GM19193 (cell line): ENCODE data around the gene AVPI1.
A peak's percentile ranks its signal among the peaks of the same experiment; 100 is the strongest.

Experiments used
- POLR2A ChIP-seq: IDR thresholded peaks from 4 replicates; pipeline ENCODE4 v1.6.1; 2011; ENCODE audit not compliant: insufficient read depth, insufficient read length; ENCODE audit errors: extremely low read depth

AVPI1 gene

DNA sequence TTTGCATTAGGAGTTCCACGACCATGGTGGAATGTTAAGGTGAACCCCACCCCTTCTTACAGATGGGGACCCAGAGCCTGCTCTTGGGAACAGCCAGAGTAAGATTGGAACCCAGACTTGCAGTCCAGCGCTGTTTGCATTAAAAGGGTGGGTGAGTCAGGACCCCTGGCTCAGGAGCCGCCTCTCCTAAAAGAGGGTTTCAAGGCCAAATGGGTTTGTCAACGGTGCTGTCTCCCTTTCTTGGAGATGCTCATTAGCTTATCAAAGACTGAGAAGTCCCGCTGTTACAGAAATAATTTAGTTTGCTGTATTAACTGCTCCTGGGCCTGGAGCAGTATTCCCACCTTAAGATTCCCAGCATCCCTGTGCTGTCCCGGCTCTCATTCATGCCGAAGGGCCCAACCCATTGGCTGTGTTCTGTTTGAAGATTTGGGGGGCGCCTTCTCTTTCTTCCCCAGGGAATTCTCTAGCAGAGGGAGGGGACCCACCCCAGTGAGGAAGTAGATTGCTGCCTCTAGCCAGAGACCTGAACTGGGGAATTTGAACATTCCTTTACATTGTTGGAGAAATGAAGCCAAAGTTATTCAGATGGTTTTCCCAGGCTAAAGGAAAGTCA, 28.3 kb upstream of the AVPI1 start:
- no peak for TF ChIP-seq POLR2A

DNA sequence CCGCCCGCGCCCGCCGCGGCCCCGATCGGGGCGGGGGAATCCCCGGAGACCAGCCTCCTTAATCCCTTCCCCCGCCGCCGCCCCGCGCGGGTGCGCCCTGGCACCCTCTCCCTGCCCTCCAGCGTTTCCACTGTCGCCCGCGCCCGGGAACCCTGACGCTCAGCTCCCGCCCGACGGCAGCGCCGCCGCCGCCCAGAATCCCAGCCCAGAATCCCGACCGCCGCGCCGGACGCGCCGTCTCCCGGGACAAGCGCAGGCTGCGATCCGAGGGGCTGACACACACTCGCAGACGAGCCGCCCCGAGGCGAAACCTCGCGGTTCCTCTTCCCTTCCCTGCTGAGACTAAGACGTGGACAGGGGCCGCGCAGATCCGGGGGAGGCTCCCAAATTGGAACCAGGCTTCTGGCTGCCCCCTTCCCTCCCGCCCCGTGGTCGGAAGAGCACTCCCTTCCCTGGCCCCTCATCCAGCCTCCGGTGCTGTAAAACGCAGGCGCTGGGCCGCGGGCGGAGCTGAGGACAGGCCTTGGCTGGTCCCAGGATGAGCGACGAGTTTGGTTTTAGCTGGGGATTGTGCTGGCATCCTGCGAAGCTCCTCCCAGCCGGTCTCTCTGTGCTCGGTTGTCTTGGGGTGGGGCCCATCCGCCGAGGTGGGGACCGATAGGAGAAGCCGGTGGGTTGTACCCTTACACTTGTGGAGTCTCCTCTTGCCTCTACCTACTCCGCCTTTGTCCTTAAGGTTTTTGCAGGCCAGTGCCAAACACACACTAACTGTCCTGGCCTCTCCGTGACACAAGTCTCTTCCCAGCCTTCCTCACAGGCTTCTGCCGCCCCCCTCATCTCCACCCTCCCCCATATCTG, 27.6 kb upstream of the AVPI1 start:
- no peak for TF ChIP-seq POLR2A

GRCh38 chr10:97713826-97714400, 26.9 kb upstream of the AVPI1 start:
- TF ChIP-seq POLR2A: peak; percentile 26

DNA sequence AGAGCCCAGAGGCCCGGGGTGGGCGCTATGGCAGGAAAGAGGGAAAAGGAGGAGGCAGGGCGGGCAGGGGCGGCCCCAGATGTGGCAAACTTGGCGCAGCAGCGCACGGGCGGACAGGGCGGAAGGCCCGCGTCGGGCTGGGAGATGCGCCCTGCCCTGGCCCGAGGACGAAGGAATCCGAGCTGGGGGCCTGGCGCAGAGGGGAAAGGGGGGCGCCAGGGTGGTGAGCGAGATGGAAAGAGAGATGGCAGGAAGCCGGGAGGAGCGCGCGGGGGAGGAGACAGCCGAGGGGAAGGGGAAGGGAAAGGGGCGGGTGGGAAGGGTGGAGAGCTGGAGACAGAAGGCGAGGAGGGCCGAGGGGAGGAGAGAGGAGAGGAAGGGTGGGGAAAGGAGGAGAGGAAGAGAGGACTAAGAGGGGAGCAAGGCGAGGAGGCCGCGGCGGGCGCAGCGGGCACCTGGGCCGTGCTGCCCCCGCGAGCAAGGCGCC, 26.3 kb upstream of the AVPI1 start, which contains the start of gene MARVELD1:
Gene MARVELD1 (plus strand): TSS at position 392 of the 487 bp plus-strand sequence. CDS start 147 bp downstream, outside the sequence.
- no peak for TF ChIP-seq POLR2A

GRCh38 chr10:97711640-97712572, 24.9 kb upstream of the AVPI1 start:
- no peak for TF ChIP-seq POLR2A

- no peak for TF ChIP-seq POLR2A
These were observed 22.2 kb upstream of the AVPI1 start for GRCh38 chr10:97708976-97709946.

- no peak for TF ChIP-seq POLR2A
These were observed 21.1 kb upstream of the AVPI1 start for GRCh38 chr10:97708167-97708566.

DNA sequence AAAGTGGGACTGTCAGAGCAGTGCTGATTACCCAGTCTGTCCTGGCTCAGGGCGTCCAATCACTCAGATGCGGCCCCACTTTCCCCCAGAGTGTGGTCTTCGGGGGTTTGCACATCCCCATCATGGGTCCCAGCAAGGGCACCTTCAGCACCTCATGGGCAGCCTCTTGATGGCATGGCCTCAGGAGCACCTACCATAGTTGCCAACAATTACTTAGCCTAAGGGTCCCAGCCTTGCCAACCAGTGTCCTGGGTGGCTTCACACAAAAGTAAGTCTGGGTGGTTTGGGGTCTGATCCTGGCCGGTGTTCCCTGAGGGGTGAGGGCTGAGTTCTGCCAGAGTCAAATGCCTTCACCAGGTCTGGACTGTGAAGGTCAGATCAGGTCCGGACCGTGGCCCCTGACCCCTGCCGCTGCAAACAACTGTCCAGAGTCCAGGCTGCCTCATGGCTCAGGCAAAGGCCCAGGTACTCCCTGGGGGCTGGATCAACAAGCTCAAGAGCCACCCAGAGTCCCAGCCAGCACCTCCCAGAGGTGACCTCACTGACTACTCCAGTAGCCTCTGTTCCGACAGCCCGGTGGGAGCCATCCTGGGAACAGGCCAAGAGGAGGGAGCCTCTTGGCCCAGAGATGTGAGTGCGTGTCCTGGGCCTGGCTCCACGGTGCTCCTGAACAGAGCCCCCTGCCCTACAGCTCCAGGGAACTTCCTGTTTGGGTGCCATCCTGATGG, 20.3 kb upstream of the AVPI1 start:
- TF ChIP-seq POLR2A: no peak

DNA sequence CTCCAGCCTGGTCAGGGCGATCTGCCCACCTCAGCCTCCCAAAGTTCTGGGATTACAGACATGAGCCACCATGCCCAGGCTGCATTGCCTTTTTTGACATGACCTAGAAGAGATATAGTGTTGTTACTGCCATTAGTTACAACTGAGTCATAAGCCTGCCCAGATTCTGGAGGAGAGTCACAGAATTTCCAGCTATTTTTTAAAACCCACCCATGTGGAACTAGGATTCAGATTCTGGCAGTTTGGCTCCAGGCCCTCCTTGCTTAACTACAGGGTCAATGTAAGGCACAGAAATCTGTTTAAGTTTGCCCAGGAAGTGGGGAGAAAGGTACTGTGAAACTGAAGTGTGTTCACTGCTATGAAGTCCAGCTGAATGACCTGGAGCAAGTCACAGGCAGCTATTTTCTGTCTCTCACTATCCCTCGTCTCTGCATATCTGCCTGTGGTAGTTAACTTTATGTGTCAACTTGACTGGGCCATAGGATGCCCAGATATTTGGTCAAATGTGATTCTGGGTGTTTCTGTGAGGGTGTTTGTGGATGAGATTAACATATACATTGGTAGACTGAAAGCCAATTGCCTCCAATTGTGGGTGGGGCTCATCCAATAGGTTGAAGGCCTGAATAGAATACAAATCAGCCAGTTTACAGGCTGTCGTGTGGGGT, 18.1 kb upstream of the AVPI1 start:
- no peak for TF ChIP-seq POLR2A

- TF ChIP-seq POLR2A: no peak
These were observed 17.3 kb upstream of the AVPI1 start for GRCh38 chr10:97704341-97704740.

DNA sequence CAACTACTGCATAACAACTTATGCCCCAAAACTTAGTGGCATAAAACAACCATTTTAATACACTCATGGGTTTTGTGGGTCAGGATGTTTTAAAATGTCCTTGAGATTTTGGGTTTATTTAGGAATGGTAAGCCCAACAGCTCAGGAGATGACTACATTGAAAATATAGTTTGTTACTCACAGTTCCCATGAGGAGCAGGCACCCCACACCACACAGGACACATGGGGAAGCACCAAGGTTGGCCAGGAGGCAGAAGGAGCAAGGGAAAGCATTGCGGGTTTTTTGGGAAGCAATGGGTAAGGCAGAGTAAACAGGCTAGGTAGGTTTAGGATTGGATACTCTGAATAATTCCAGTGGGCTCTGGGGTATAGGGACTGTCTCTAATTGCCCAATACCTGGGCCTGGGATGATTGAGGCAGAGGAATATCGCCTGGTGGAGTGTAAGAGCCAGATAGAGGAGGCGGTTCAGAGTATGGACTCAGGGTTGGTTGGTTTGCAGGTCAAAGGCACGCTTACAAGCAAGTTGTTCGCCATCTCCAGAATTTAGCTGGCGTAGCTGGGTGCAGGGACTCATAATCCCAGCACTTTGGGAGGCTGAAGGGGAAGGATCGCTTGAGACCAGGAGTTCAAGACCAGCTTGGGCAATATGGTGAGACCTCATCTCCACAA, 16.5 kb upstream of the AVPI1 start:
- no peak for TF ChIP-seq POLR2A
